Activated CD4-positive, alpha-beta T cell treated with anti-CD3 and anti-CD28 coated beads, Interleukin-2, amount 50 U/mL, for 1 hour (primary cell): Measurements from ENCODE around the gene FOXK1.
"Not testable (repeated sequence)": the region's sequence is repeated elsewhere in the genome, so short reads cannot be mapped to it uniquely, and the experiment has no call there.

Experiments used
- DNase-seq: peaks from one replicate; pipeline ENCODE4 v3.0.0-alpha.2; 2020

FOXK1 gene

DNA sequence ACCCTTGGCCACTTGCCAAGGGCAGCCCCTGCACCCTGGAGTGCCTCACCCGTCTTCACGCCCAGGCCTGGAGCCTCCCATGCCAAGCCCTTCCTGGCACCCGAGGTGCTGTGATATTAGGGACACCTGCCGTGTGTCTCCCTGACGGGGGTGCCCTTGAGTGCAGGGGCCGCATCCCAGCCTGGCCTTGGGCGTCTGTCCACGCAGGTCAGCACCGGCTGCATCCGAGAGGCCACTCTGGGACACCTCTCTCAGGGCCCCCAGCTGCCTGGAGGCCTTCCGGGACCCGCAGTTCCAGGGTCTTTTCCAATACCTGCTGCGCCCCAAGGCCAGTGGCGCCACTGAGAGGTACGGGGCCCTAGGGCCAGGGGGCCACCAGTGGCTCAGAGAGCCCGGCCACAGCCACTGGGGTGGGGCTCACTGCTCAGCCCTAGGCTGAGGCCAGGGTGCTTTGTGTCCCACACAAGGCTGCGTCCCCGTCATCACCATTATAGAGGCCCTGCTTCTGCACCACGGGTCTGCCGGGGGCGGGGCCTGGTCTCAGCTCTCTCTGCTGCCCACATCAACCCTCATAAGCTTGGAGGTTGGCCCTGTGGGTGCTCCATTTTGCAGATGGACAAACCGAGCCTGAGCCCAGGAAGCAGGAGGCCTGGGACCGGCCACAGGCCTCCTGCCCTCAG, 106.0 kb downstream of the FOXK1 start:
- DNase-seq = no peak

GRCh38 chr7:4788627-4789189, 106.6 kb downstream of the FOXK1 start:
- no peak for DNase-seq

- no peak for DNase-seq
These were observed 107.3 kb downstream of the FOXK1 start for GRCh38 chr7:4789194-4790077.

GRCh38 chr7:4790078-4790465, 108.0 kb downstream of the FOXK1 start:
- DNase-seq = no peak

DNA sequence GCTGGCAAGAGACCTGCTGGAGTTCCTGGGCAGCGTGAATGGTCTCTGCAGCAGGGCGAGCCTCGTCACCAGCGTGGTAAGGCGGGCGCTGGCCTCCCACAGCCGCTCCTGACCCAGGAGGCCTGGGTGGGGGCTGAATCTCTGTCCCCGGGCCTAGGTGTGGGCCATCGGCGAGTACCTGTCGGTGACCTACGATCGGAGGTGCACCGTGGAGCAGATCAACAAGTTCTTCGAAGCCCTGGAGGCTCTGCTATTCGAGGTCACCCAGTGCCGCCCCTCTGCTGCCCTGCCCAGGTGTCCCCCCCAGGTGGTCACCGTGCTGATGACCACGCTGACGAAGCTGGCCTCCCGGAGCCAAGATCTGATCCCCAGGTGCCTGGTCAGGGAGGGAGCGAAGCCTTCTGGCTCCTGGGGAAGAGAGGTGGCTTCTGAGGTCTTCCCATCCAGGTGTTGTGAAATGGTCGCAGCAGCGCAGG, 108.5 kb downstream of the FOXK1 start:
- no peak for DNase-seq

DNA sequence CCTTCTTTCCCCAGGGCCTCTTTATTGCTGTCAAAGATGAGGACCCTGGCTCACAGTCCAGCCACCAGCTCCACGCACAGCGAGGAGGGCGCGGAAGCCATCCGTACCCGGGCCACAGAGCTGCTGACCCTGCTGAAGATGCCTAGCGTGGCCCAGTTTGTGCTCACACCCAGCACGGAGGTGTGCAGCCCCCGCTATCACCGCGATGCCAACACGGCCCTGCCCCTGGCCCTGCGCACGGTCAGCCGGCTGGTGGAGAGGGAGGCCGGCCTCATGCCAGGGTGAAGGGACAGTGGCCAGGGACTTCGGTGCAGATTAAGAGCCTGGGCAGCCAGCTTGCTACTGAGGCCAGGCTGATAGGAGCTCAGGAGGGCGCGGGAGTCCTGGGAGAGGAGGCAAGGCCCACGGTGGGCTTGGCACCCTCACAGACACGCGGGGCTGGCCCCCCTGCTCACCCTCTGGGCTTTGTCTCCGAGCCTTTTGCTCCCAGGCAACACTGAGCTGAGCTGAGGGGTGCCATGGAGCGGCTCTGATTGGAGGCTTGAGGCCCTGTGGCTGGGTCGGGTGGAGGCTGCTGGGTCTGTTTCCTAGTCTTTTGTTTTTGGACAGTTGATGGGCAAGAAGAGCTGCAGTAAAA, 109.1 kb downstream of the FOXK1 start:
- DNase-seq = no peak

DNA sequence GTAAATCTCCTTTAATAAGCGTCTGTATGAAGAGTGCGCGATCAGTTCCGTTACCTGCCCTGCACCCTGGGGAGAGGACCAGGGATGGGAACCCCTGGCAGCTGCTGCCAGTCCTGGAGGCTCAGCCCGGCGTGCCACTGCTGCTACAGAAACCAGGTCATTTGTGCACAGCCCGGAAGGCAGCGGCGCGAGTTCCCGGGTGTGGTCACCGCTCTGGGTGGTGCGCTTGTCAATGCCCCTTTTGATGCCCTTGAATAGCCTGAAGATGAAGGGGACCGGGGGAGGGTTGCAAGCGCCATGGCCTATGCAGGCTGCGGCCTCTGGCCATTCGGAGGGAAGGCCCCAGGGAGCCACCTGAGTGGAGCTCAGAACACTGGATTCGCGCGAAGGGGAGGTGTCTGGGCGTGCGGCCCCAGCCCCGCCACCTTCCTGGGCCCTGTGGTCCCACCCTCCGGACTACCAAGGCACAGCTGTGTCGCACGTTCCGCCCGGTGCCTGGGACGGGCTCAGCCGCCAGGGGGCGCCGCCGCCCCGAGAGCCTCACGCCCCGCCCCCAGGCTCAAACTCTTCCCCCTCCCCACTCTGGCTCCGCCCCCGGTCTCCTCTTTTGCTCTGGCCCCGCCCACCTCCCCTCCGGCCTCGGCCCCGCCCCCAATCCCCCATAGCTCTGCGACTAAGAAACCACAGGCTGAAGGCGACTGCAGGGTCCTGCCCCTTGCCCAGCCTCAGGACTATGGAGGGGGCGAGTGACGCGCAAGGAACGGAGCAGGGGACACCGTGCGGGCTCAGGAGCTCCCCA, 109.8 kb downstream of the FOXK1 start:
- DNase-seq = peak; percentile 82

DNA sequence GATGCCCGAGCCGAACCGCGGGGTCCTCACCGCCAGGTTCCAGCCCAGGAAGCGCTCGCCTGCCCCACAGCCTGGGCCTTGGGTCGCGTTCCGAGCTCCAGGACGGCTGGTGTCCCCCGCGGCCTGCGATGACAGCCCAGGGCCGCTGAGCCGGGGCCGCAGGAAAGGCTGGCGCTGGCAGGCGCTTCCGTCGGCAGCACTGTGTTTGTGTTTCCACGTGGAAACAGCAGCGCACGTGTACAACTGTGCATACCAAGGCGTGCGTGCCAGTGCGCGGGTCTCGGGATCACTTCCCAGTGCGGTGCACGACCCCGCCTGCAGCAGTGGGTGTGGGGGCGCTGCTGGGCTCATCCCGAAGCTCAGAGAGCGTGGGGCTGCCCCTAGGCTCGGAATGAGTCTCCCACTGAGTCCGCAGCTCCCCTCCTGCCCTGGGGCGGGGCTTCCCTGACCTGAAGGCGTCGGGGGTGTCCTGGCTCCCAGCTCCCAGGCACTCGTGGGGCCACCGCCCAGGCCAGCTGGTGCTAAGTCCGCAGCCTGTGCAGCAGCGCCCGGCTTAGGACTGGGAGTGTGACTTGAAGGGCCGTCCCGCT, 110.5 kb downstream of the FOXK1 start:
- peak; percentile 20 for DNase-seq

DNA sequence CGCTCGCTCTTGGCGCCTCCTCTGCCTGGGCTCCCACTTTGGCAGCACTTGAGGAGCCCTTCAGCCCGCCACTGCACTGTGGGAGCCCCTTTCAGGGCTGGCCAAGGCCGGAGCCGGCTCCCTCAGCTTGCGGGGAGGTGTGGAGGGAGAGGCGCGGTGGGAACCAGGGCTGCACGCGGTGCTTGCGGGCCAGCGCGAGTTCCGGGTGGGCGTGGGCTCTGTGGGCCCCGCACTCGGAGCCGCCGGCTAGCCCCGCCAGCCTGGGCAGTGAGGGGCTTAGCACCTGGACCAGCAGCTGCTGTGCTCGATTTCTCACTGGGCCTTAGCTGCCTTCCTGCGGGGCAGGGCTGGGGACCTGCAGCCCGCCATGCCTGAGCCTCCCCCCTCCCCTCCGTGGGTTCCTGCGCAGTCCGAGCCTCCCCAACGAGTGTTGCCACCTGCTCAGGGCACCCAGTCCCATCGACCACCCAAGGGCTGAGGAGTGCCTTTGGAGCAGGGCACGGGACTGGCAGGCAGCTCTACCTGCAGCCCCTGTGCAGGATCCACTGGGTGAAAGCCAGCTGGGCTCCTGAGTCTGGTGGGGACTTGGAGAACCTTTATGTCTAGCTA, 111.4 kb downstream of the FOXK1 start:
- DNase-seq = not testable (repeated sequence)

DNA sequence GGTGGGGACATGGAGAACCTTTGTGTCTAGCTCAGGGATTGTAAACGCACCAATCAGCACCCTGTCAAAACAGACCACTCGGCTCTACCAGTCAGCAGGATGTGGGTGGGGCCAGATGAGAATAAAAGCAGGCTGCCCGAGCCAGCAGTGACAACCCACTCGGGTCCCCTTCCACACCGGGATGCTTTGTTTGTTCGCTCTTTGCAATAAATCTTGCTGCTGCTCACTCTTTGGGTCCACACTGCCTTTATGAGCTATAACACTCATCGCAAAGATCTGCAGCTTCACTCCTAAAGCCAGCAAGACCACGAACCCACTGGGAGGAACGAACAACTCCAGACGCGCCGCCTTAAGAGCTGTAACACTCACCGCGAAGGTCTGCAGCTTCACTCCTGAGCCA, 112.1 kb downstream of the FOXK1 start:
- DNase-seq = not testable (repeated sequence)

- DNase-seq = no peak
These were observed 112.7 kb downstream of the FOXK1 start for GRCh38 chr7:4794591-4795350.

DNA sequence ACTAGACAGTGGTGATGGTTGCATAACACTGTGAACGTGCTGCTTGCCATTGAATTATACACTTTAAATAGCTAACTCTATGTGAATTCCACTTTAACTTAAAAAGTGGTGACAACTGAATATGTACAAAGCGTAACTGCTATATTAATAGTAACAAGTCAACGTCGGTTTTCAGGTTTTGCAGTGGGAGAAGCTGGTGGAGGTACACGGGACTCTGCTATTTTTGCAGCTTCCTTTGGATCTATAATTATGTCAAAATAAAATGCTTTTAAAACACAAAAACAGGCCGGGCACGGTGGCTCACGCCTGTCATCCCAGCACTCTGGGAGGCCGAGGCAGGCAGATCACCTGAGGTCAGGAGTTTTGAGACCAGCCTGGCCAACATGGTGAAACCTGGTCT, 114.4 kb downstream of the FOXK1 start:
- no peak for DNase-seq

- peak; percentile 59 for DNase-seq
These were observed 116.0 kb downstream of the FOXK1 start for GRCh38 chr7:4797858-4798705.

- DNase-seq = no peak
These were observed 116.7 kb downstream of the FOXK1 start for GRCh38 chr7:4798706-4799235.

DNA sequence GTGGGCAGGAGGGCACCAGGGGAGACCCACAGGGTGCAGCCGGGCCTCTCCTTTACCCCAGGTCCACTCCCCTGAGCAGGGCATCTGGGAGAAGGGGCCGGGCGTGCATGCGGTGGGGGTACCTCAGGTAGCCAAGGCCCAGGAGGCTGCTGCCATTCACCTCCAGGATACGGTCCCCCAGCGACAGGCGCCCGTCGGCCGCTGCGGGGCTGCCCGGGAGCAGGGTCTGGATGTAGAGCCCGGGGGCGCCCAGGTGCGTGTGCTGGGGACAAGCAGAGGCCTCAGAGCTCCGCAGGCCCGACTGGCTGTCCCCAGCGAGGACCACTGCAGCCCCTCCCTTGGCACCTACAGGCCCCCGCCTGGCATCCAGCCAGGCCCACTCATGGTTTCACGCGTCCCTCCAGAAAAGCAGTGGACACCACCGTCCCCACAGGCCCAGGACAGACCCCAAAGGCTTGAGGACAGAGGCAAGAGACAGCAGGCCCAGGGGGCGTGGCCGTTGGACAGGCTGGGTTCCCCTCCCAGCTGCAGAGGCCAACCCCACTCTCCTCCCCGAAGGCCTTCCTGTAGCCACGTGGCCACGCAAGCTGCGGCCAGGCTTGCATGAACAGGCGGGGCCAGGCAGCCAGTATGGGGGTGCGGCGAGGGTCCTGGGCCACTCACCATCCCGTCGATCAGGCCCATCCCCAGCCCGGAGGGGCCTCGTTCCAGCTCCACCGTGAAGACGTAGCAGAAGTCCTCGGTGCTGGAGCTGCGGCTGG, 117.6 kb downstream of the FOXK1 start:
- no peak for DNase-seq

GRCh38 chr7:4800487-4800886, 118.4 kb downstream of the FOXK1 start:
- DNase-seq = no peak

DNA sequence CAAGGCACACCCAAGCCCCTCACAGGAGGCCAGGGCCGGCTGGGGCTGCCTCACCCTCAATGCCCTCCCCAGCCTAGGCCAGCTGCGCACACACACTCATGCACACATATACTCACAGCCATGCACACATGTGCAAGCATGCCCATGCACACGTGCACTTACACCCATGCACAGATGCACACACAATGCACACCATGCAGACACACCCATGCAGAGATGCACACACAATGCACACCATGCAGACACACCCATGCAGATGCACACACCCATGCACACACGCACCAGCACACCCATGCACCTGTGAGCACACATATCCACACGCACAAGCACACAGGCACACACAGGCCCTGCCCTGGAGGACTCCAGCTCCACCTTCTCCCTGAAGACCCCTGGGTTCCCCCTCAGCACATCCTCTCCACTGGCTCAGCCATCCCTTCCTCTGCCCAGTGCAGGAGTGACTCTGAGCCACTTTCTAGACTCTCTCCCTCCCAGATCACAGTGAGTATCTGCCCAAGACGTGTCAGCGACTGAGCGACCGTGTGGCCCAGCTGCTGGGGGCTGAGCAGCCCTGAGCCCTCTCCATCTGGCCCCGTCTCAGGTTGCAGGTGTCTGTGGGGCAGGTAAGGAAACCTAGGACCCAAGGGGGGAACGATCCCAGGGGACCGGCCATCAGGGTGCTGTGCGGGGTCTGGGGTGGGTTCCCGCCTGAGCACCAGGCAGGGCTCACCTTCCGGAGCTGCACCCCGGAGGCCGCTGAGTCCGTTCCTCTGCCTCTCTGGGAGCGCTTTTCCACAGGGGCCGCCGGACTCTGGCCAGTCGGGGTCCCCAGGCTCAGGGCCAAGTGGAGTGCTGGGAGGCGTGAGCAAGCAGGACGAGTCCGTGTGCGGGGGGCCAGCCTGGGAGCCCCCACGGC, 119.1 kb downstream of the FOXK1 start:
- no peak for DNase-seq

GRCh38 chr7:4801839-4802231, 119.7 kb downstream of the FOXK1 start:
- no peak for DNase-seq
